RCC 7860 (cell line): Measurements from ENCODE around the gene SLC51A.
"Not testable (repeated sequence)": the region's sequence is repeated elsewhere in the genome, so short reads cannot be mapped to it uniquely, and the experiment has no call there.

Experiments
- DNase-seq: peaks from one replicate; pipeline ENCODE4 v3.0.0-alpha.2; 2015; ENCODE audit warnings: low spot score
- FAIRE-seq: peaks from 2 replicates; lab custom pipeline; 2012; peaks lifted over from hg19 to GRCh38; lab: Jason Lieb, UNC

The SLC51A gene

DNA sequence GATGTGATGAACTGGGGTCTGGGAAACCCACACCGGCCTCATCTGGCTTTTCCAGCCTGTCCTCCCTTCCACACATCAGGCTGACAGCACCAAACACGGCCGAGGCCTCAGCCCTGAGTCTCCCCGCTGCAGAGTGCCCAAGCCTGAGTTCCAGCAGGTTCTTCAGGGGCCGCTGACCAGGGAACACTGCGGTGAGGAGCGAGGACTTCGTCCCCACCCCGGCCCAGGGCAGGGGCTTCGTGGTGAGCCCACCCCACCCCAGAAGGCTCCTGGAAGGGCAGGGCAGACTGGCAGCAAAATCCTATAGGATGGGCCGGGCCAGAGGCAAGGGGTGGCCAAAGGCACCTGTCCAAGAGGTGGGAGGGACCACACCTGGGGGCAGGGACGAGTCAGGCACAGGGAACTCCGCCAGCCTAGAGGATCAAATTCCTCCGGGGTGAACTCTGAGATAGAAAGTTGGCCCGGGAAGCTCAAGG, at the start of gene SLC51A:
Gene SLC51A (plus strand): TSS at position 446 of the 476 bp plus-strand sequence. CDS start 179 bp downstream, outside the sequence.
- FAIRE-seq (no peak), DNase-seq (no peak)

DNA sequence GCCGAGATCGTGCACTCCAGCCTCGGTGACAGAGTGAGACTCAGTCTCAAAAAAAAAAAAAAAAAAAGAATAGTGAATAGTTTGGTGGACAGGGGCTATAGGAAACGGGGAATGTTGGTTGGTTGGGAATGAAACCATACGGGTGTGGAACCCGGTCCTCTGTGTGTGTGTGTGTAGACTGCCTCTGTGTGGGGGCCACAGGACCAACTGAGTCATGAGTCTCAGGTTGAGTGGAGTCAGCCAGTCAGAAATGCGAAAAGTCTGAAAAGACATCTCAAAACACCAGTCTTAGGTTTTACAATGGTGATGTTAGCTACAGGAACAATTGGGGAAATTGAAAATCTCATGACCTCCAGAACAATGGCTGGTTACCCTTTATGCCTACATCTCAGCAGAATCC, 49.6 kb upstream of the SLC51A start:
- no peak for FAIRE-seq
- DNase-seq: no peak

- DNase-seq: no peak
- no peak for FAIRE-seq
Observed at GRCh38 chr3:196168808-196169391, 47.4 kb upstream of the SLC51A start.

DNA sequence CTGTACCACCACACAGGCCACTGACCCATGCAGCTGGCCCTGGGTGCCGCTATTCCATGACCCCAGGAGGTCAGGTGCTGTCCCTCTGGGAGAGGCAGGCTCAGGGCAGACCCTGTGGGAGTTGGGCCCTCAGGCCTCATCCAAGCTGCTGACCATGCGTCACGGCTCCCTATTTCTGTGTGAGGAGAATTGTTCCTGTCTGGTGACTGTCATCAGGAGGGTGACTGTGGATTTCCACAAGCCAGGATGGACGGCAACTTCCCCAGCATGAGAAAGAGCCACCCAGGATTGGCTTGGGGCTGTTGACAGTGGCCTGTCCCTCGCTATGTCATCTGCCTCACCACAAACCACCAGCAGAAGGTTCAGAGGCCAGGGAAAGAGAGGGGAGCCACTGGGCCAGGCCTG, 46.5 kb upstream of the SLC51A start:
- FAIRE-seq (no peak), DNase-seq (no peak)

DNA sequence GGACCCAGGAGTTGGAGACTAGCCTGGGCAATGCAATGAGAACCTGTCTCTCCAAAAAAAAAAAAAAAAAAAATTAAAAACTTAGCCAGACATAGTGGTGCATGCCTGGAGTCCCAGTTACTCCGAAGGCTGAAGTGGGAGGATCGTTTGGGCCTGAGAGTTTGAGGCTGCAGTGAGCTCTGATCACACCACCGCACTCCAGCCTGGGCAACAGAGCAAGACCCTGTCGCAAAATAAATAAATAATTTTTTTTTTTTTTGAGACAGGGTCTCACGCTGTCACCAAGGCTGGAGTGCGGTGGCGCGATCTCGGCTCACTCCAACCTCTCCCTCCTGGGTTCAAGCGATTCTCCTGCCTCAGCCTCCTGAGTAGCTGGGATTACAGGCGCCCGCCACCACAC, 46.0 kb upstream of the SLC51A start:
- FAIRE-seq, DNase-seq: not testable (repeated sequence)

GRCh38 chr3:196174652-196175051, 41.7 kb upstream of the SLC51A start:
- FAIRE-seq (no peak), DNase-seq (no peak)

GRCh38 chr3:196175116-196175625, 41.2 kb upstream of the SLC51A start:
- DNase-seq (no peak), FAIRE-seq (no peak)

DNA sequence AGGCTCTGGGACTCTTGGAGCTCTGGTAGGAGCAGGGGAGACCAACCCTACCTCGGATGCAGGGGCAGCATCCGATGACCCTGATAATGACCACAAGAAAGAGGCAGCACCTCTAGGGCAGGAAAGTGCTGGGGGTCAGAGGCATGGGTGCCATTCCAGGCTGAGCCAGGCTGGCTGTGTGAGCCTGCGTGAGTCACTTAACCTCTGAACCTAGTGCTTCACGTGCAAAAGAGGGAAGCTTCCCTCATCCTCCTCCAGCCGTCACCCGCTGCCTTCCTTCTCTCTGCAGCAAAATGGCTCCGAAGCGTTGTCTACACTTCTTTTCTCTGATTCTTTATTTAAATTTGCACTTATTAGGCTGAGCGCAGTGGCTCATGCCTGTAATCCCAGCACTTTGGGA, 40.6 kb upstream of the SLC51A start:
- DNase-seq: no peak
- no peak for FAIRE-seq

GRCh38 chr3:196177567-196177966, 38.8 kb upstream of the SLC51A start:
- FAIRE-seq (no peak), DNase-seq (no peak)

- DNase-seq: no peak
Observed at GRCh38 chr3:196177967-196178366, 38.4 kb upstream of the SLC51A start.

DNA sequence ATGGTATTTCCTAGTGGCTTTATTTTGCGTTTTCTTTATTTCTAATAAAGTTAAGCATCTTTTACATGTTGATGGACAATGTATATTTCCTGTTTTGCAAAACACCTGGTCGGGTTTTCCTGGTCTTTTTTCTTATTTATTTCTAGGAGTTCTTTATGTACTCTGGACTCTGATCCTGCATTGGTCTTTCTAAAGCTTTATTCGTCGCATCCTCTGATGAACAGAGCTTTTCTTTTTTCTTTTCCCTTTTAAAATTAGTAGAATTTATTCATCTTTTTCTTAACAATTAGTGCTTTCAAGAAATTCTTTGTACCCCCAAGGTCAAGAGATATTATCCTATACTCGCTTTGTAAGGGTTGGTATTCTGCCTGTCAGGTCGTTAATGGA, 37.3 kb upstream of the SLC51A start:
- FAIRE-seq (no peak), DNase-seq (no peak)

More at GRCh38 chr3:196177967-196178366, 38.4 kb upstream of the SLC51A start:
- FAIRE-seq: no peak

GRCh38 chr3:196179380-196180308, 36.7 kb upstream of the SLC51A start:
- DNase-seq (no peak), FAIRE-seq (no peak)

GRCh38 chr3:196180346-196180745, 36.0 kb upstream of the SLC51A start:
- DNase-seq: no peak
- FAIRE-seq: no peak

DNA sequence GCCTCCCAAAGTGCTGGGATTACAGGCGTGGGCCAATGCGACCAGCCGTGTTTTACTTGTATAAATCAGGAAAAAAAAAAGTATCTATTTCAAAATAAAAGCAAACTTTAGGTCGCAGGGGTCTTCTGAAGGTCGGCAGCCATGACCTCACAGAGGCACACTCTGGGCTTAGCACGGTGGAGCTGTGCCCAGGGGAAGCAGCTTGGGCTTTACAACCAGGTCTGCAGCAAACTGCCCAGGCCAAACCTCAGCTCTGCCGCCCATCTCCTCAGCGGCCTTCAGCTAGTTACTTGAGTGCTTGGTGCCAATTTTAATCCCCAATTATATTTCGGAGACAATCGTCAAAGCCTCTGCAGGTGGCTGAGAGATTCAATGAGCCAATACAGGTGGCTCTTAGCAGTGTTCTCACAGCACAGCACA, 35.2 kb upstream of the SLC51A start:
- no peak for FAIRE-seq
- DNase-seq: no peak

DNA sequence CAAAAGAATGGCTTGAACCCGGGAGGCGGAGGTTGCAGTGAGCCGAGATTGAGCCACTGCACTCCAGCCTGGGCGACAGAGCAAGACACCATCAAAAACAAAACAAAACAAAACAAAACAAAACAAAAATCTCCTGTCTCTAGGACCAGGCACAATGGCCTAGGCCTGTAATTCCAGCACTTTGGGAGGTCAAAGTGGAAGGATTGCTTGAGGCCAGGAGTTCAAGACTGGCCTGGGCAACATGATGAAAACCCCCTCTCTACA, 32.2 kb upstream of the SLC51A start:
- DNase-seq, FAIRE-seq: not testable (repeated sequence)

DNA sequence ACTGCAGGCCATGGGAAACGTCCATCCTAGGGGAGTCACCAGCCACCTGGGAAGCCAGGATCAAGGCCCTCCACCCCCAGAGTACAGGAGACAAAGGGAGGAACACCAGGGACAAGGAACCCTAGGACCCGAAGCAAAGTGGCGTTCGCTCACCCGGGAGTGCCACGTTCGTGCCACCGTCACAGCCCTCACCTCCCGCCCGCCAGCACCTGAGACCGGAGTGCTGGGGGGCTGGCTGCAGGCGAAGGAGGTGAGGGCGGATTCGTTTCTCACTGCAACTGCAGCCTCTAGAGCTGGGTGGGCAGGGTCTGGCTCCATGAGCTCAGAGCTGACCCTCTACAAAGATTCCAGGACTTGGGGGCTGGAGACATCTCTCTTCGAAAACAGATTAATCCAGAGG, 31.5 kb upstream of the SLC51A start:
- FAIRE-seq (no peak), DNase-seq (no peak)

GRCh38 chr3:196186651-196187573, 29.4 kb upstream of the SLC51A start:
- no peak for DNase-seq
- FAIRE-seq: no peak

GRCh38 chr3:196189566-196190347, 26.6 kb upstream of the SLC51A start:
- DNase-seq: no peak
- FAIRE-seq: no peak

DNA sequence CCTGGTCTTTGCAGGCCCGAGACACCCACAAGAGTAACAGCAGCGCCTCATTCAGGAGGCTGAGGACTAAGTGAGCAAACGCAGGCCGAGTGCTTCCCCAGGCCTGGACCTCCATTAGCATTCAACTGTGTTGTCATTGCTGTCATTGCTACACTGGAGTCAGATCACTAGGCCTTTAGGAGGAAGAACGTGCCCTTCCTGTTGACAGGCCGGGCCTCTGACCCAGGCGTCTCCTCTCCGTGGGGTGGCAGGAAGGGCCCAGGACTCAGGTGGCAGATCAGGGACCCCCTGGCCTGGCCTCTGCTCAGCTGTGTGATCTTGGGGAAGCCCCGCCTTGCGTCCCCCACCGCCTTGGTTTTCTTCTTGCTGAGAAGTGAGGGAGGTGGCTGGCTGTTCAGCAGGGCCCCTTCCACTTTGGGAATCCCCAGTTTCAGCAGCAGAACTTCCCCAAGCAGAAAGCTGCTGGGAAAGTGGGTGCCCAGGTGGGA, 24.3 kb upstream of the SLC51A start:
- DNase-seq (no peak), FAIRE-seq (no peak)

DNA sequence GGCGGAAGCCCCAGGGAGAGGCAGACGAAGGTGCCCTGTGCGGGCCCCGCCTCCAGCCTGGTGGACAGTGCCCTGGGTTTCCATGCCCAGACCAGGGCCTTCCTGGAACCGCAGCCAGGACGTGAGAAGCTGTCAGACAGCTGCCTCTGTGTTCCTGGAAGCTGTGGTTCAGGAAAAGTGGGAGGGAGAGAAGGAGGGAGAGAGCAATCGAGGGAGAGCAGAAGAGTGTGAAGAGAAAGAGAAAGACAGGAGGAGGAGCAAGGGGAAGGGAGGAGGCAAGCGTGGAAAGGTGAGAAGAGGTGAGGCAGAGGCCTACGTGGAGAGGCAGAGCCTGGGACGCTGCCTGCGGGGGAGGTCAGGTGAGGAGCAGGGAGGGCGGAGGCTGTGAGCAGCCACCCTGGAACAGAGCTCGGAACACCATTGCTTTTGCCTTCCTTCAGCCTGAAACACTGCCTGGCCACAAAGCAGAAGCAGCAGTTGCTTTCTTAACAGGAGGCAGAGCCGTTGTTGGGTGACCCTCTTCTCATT, 23.7 kb upstream of the SLC51A start:
- FAIRE-seq: no peak
- no peak for DNase-seq
